Esophagus (tissue), 2 donors: ENCODE data around the gene MTMR10. TPM values are rescaled to one million over a fixed set of nuclear protein-coding genes. Genes with fewer than 3 reads are reported as not detected.

Experiments used
- H3K27ac ChIP-seq, 2 donors: one replicate each; pipeline ENCODE4 v1.5.1; 2013; ENCODE audit warnings: low read depth in 2 of 2, mild to moderate bottlenecking in 2 of 2, inconsistent platforms in 1 of 2, low read length in 1 of 2, moderate library complexity in 1 of 2
- H3K27me3 ChIP-seq, 2 donors: one replicate each; pipeline ENCODE4 v1.6.1; 2013; ENCODE audit warnings: low read length in 2 of 2, control low read depth in 1 of 2, mild to moderate bottlenecking in 1 of 2; ENCODE audit not compliant: insufficient read depth in 2 of 2, control insufficient read depth in 1 of 2
- H3K36me3 ChIP-seq, 2 donors: one replicate each; pipeline ENCODE4 v1.6.1; 2013; ENCODE audit warnings: low read length in 1 of 2; ENCODE audit not compliant: control insufficient read depth in 2 of 2, insufficient read depth in 2 of 2
- H3K4me1 ChIP-seq, 2 donors: one replicate each; pipeline ENCODE4 v1.6.1; 2013; ENCODE audit warnings: low read length in 1 of 2; ENCODE audit not compliant: control insufficient read depth in 2 of 2, insufficient read depth in 2 of 2
- H3K4me3 ChIP-seq, 2 donors: one replicate each; pipeline ENCODE4 v1.5.1; 2013; ENCODE audit warnings: low read length in 2 of 2, mild to moderate bottlenecking in 2 of 2, low read depth in 1 of 2, moderate library complexity in 1 of 2
- H3K9me3 ChIP-seq, 2 donors: one replicate each; pipeline ENCODE4 v1.6.1; 2013; ENCODE audit warnings: mild to moderate bottlenecking in 2 of 2, low read depth in 1 of 2, low read length in 1 of 2, moderate library complexity in 1 of 2; ENCODE audit not compliant: control insufficient read depth in 2 of 2, insufficient read depth in 1 of 2
- WGBS, 2 donors: extraction: QIAGEN DNeasy Blood & Tissue Kit; methylation state at CpG; one replicate each; pipeline ENCODE4 v1.1.7; 2013; 5-methylcytosine and 5-hydroxymethylcytosine counted together
- polyA plus RNA-seq, 2 donors: library from polyadenylated mRNA; stranded (reverse); fragments of 200-250 nt; gene quantifications; one replicate each; pipeline ENCODE4 v1.2.3, GENCODE V29; 2013
- donor health status: healthy with polysubstance abuse.
- donor health status: Bipolar disorder and iron deficiency.

MTMR10 gene
- polyA plus RNA-seq, 2 donors: 11.7 to 26.4 TPM

DNA sequence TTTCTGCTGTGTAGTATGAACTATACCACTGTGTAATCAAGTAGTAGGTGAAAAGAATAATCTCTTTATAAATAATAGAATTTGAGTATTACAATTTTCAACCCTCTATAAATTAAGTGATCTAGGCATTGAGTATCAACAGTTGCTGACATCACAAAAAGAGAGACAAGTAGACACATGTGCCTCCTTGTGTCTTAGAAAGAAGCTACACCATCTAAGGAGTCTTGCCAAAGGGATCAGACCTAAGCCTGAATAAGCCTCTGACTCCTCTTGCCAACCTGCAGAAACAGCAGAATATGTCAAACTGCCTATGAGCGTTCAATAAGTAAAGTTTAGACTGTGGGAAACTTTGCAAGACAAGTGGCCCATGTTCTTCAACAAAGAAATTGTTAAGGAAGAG, 5.8 kb upstream of the MTMR10 start:
- Histone ChIP-seq H3K27ac (peak overlapping the region in 1 of 2 donors; percentile 62), H3K4me3 (no peak overlapping the region)

DNA sequence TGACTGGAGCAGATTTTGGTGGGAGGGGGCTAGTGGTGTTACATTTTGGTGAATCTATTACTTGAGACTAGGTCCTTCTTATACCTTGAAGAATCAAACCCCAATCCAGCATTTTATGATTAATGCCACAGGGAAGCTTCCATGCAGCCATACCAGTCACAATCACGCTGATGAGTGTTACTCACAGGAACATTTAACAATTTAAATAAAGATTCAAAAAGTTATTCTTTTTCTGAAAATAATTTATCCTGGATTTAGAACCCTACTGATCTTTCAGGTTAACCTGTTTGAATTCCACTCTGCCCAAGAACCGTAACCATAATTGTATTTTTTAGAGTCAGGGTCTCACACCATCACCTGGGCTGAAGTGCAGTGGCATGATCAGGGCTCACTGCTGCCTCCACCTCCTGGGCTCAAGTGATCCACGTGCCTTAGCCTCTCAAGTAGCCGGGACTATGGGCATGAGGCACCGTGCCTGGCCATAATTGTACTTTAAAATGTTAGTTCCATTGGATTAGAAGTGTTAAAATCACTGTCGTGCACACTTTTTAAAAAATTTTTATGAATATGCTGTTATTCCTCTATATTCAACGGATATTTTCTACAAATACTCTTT, 929 bp upstream of the MTMR10 start:
- H3K36me3 ChIP-seq: peaks cover 0 to 4% of the 10 kb centered on the region in 2 donors
- no peaks in the 10 kb centered on the region for H3K9me3 ChIP-seq
- peaks cover 2 to 3% of the 10 kb centered on the region in 2 donors for H3K4me1 ChIP-seq
- H3K27ac ChIP-seq: peak overlapping the region; percentile 95 to 96
- peak overlapping the region; percentile 84 to 97 for H3K4me3 ChIP-seq
- 64 to 73% methylated on average over 7 of the region's 7 CpGs for WGBS, 2 donors
- H3K27me3 ChIP-seq: no peaks in the 10 kb centered on the region

More for the DNA sequence above, 5.8 kb upstream of the MTMR10 start:
- Histone ChIP-seq H3K27me3 (no peaks in the 10 kb centered on the region), H3K36me3 (no peaks in the 10 kb centered on the region), H3K4me1 (peaks cover 0 to 2% of the 10 kb centered on the region in 2 donors), H3K9me3 (peaks cover 0 to 3% of the 10 kb centered on the region in 2 donors)
- 61 to 63% methylated on average over 1 of the region's 1 CpG for WGBS, 2 donors

DNA sequence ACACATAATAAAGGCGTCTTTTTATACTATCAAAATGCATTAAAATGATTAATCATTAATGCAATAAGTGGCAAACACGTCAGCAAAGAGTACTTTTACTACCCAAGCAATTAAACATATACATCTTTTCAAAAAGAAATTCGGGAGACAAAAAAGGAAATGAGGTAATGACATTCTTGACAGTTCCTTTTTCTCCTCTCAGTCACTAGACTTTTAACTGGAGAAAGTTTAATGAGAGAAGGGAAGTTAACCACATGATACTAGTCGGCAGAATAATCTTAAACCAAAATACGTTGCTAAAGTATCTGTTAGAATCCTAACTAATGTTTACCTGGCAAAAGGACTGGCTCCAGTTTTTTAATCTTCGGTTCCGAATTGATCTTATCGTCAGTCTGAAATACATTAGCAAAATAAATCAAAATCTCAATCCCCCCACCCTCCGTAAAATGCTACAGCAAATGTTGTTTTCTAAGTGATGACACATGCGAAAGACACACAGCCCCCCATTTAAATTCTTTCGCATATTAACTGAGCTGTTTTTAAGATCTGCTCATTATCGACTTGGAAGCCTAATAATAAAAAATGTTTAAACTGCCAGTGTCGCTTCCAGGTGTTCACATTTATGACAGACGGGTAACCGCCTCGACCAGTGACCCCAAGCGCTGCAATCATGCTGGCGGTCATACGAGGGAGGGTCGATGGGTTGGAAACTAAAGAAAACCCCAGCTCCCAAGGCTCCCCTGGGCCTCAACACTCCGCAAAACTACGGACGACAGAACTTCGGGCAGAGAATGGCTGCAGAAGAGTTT, 778 bp downstream of the MTMR10 start:
- WGBS, 2 donors: 2 to 3% methylated on average over 24 of the region's 24 CpGs
- Histone ChIP-seq H3K27ac (peak overlapping the region; percentile 95 to 96), H3K4me1 (peaks cover 2 to 6% of the 10 kb centered on the region in 2 donors)

DNA sequence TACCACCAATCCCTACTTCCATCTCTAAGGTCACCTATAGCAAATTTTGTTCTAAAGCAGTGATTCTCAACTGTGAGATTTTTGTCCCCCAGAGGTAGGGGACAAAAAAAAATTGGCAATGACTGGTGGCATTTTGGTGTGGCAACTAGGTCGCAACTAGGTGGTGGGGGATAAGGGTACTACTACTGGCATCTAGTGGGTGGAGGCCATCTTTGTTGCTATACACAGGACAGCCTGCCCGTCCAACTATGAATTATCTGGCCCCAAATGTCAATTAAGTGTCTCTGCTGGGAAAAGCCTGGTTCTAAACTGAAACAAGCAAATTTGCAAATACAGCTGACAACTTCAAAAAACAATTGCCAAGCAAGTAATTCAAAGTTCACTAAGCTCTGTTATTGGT, 1.4 kb downstream of the MTMR10 start:
- H3K4me3 ChIP-seq: peak overlapping the region; percentile 30 to 84
- H3K27me3 ChIP-seq: no peaks in the 10 kb centered on the region
- 36 to 44% methylated on average over 2 of the region's 2 CpGs for WGBS, 2 donors
- H3K27ac ChIP-seq: peak overlapping the region in 1 of 2 donors; percentile 52
- peaks cover 2 to 6% of the 10 kb centered on the region in 2 donors for H3K4me1 ChIP-seq
- H3K36me3 ChIP-seq: peaks cover 3 to 7% of the 10 kb centered on the region in 2 donors
- no peaks in the 10 kb centered on the region for H3K9me3 ChIP-seq

More for the DNA sequence above, 778 bp downstream of the MTMR10 start:
- no peaks in the 10 kb centered on the region for H3K27me3 ChIP-seq
- H3K9me3 ChIP-seq: no peaks in the 10 kb centered on the region
- H3K36me3 ChIP-seq: peaks cover 3 to 7% of the 10 kb centered on the region in 2 donors
- peak overlapping the region; percentile 84 to 97 for H3K4me3 ChIP-seq

DNA sequence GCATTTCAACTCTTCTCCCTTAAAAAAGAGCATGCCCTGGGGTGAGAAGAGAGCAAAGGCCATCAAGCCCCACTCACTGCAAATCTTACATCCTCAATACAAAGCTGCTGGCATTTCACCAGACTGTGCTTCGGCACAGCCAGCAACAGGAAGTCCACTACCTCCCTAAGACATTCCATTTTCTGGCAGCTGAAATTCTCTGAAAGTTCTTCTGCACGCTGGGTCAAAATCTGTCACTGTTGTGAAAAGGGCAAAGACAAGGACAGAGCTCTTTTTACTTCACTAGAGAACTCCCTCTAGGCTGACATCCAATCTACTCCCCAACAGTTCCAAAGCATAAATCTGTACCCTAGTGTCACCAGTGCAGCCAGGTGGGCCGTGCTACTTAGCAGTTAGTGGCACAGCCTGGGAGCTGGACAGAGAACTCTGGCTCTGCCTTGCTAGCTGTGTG, 6.3 kb downstream of the MTMR10 start:
- H3K36me3 ChIP-seq: peaks cover 3 to 7% of the 10 kb centered on the region in 2 donors
- H3K4me1 ChIP-seq: peaks cover 4 to 6% of the 10 kb centered on the region in 2 donors
- H3K27me3 ChIP-seq: no peaks in the 10 kb centered on the region
- H3K9me3 ChIP-seq: no peaks in the 10 kb centered on the region
- 33 to 46% methylated on average over 3 of the region's 3 CpGs for WGBS, 2 donors
- H3K27ac ChIP-seq: peak overlapping the region in 1 of 2 donors; percentile 29
- no peak overlapping the region for H3K4me3 ChIP-seq

DNA sequence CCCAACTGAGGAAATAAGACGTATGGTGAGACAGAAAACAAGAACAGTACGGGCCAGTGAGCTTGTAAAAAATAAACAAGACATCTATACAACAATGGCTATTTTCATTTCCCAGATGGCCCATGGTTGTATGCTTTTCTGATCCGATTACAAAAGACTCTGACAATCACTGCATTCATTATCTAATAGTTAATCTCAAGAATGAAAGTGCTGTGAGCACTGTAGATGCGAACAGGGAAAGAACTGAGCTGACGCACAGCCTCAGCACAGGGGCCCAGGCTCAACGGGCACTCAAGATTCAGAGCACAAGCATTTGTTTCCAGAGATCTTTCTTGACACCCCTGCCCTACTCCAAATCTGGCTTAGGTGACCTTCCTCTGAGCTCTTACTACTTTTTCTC, 6.9 kb downstream of the MTMR10 start:
- H3K36me3 ChIP-seq: peaks cover 3 to 9% of the 10 kb centered on the region in 2 donors
- peaks cover 4 to 6% of the 10 kb centered on the region in 2 donors for H3K4me1 ChIP-seq
- peak overlapping the region in 1 of 2 donors; percentile 30 for H3K27ac ChIP-seq
- no peaks in the 10 kb centered on the region for H3K9me3 ChIP-seq
- no peaks in the 10 kb centered on the region for H3K27me3 ChIP-seq
- 54 to 57% methylated on average over 6 of the region's 6 CpGs for WGBS, 2 donors
- no peak overlapping the region for H3K4me3 ChIP-seq

DNA sequence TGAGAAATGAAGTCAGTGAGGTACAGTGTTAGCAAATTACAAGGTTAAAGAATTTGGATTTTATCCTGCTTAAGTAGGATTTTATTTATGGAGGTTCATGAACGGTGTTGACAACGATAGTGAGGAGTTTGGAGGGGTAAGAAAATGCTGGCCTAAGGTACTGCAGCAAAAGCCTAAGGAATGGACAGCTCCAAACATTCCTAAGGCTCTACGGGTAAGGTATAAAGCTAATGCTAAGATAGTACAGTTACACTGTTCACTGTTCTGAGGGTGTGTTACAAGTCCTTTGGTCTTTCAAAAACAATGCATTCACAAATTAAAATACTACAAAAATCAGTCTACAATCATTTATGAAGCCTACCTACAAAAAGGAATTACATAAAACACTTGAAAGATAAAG, 7.3 kb downstream of the MTMR10 start:
- H3K4me1 ChIP-seq: peaks cover 4 to 6% of the 10 kb centered on the region in 2 donors
- H3K4me3 ChIP-seq: no peak overlapping the region
- no peaks in the 10 kb centered on the region for H3K27me3 ChIP-seq
- 78 to 80% methylated on average over 3 of the region's 3 CpGs for whole genome bisulfite sequencing, 2 donors
- H3K9me3 ChIP-seq: no peaks in the 10 kb centered on the region
- H3K27ac ChIP-seq: no peak overlapping the region
- peaks cover 3 to 9% of the 10 kb centered on the region in 2 donors for H3K36me3 ChIP-seq

DNA sequence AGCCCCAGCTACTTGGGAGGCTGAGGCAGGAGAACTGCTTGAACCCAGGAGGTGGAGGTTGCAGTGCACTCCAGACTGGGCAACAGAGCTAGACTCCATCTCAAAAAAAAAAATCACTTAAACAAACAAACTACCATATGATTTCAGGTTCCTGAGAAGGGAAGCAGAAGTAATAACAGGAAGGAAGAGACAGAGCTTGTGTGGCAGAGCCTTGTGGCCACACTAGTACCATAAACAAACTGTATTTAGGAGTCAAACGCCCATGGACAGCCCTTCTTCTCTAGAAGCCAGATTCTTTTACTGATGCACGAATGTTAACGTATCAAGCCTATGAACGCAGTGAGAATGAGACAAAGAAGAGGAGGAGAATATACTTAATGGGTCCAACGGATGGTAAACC, 12.0 kb downstream of the MTMR10 start:
- Histone ChIP-seq H3K4me3 (no peak overlapping the region), H3K9me3 (no peaks in the 10 kb centered on the region), H3K27me3 (no peaks in the 10 kb centered on the region), H3K36me3 (peaks cover 2 to 3% of the 10 kb centered on the region in 2 donors), H3K4me1 (no peaks in the 10 kb centered on the region), H3K27ac (no peak overlapping the region)
- 82 to 89% methylated on average over 5 of the region's 5 CpGs for WGBS, 2 donors

DNA sequence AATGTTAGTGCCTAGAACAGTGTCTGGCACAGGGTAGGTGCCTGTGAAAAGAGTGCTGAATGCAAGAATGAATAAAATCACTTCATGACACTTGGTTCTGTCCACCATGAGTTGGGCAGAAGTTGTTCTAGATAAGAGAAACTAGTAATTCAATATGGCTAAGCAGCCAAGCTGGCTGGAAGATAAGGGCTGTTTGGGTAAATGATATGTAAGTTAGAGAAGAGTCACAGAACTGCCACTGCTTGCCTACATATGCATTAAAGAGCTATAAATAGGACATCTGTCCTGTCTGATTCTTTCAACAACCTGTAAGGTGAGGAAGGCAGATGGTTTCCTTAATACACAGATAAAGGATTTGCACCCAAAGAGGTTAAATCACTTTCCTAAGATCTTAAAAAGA, 13.1 kb downstream of the MTMR10 start:
- H3K36me3 ChIP-seq: peaks cover 3% of the 10 kb centered on the region in 2 donors
- H3K9me3 ChIP-seq: no peaks in the 10 kb centered on the region
- no peaks in the 10 kb centered on the region for H3K4me1 ChIP-seq
- H3K27ac ChIP-seq: no peak overlapping the region
- no peak overlapping the region for H3K4me3 ChIP-seq
- H3K27me3 ChIP-seq: no peaks in the 10 kb centered on the region
